ENCODE measurements around the gene IRF2BP1.

The IRF2BP1 gene

GRCh38 chr19:45902651-45903625 lies 17.0 kb upstream of the IRF2BP1 start (continued):
- TF ChIP-seq ZNF404 (tag by site-specific recombination; IDR thresholded peaks at IDR 0.05) (no peak), IKZF3 (tag by site-specific recombination; IDR thresholded peaks at IDR 0.05) (peak; percentile 79), ZNF548 (tag by site-specific recombination; IDR thresholded peaks at IDR 0.05) (no peak), MYNN (tag by site-specific recombination; IDR thresholded peaks at IDR 0.05; ENCODE audit: borderline replicate concordance) (no peak), ATF2 (tag by site-specific recombination; IDR thresholded peaks at IDR 0.05; ENCODE audit: low read depth) (no peak), ZNF621 (tag by site-specific recombination; IDR thresholded peaks at IDR 0.05) (no peak), ZNF692 (tag by site-specific recombination; IDR thresholded peaks at IDR 0.05) (peak; percentile 31; the same call in 1 of the 2 replicates), ZNF670 (tag by site-specific recombination; IDR thresholded peaks at IDR 0.05; ENCODE audit: low read depth) (no peak), ZNF10 (tag by site-specific recombination; IDR thresholded peaks at IDR 0.05) (no peak), ZNF768 (tag by site-specific recombination; IDR thresholded peaks at IDR 0.05) (no peak), ZNF24 (tag by site-specific recombination; IDR thresholded peaks at IDR 0.05) (peak; percentile 55; the same call in 1 of the 2 replicates), SP2 (tag by site-specific recombination; IDR thresholded peaks at IDR 0.05) (peak; percentile 87), BCL11B (tag by site-specific recombination; IDR thresholded peaks at IDR 0.05; ENCODE audit: low read depth) (no peak), ZBTB10 (tag by site-specific recombination; IDR thresholded peaks at IDR 0.05) (peak; percentile 60; the same call in 1 of the 2 replicates), PRDM6 (tag by site-specific recombination; IDR thresholded peaks at IDR 0.05) (no peak), ZNF645 (tag by site-specific recombination; IDR thresholded peaks at IDR 0.05) (no peak), TCF7L2 (IDR thresholded peaks at IDR 0.05; ENCODE audit: borderline replicate concordance, low read depth, low read length) (no peak), FEZF1 (tag by site-specific recombination; IDR thresholded peaks at IDR 0.05) (no peak), SCRT2 (tag by site-specific recombination; IDR thresholded peaks at IDR 0.05) (no peak), ZSCAN16 (tag by site-specific recombination; IDR thresholded peaks at IDR 0.05) (no peak), ZNF558 (tag by site-specific recombination; IDR thresholded peaks at IDR 0.05) (no peak), KLF8 (tag by site-specific recombination; IDR thresholded peaks at IDR 0.05) (peak; percentile 82), RBAK (tag by site-specific recombination; IDR thresholded peaks at IDR 0.05) (no peak), ZNF600 (tag by site-specific recombination; IDR thresholded peaks at IDR 0.05) (peak; percentile 29; the same call in 1 of the 2 replicates), ZNF132 (tag by site-specific recombination; IDR thresholded peaks at IDR 0.05; ENCODE audit: borderline replicate concordance) (no peak), ZBTB17 (tag by site-specific recombination; IDR thresholded peaks at IDR 0.05) (0 out of 2 replicates have a peak, but pooled peaks have one; percentile 12), ZNF23 (tag by site-specific recombination; IDR thresholded peaks at IDR 0.05; ENCODE audit: borderline replicate concordance) (no peak), ZBTB1 (tag by site-specific recombination; IDR thresholded peaks at IDR 0.05) (no peak), ZNF169 (tag by site-specific recombination; IDR thresholded peaks at IDR 0.05) (no peak), ZNF248 (tag by site-specific recombination; IDR thresholded peaks at IDR 0.05) (no peak), ZNF596 (tag by site-specific recombination; IDR thresholded peaks at IDR 0.05) (no peak), ZNF354C (tag by site-specific recombination; IDR thresholded peaks at IDR 0.05; ENCODE audit: borderline replicate concordance, low read depth) (no peak)

Measured in HEK293 (cell line).